Prostate gland (tissue), 2 donors: ENCODE measurements around the gene SMIM7.

Experiments used
- POLR2A ChIP-seq: fragments of 450-650 bp; IDR thresholded peaks from one replicate; pipeline ENCODE4 v1.6.1; 2016; ENCODE audit warnings: antibody characterized with exemption, mild to moderate bottlenecking
- TF ChIP-seq, protein P1 (sequence below), 4 experiments: fragments of 200-600 bp in 2 of 4; fragments of 450-650 bp in 2 of 4; sonication (generic) in 2 of 4; IDR thresholded peaks; 1 replicate in 3 of 4; 2 replicates in 1 of 4; pipeline ENCODE4 v1.5.1; 2016 to 2019; ENCODE audit warnings: antibody characterized with exemption in 4 of 4, mild to moderate bottlenecking in 2 of 4, moderate library complexity in 2 of 4

DNA sequence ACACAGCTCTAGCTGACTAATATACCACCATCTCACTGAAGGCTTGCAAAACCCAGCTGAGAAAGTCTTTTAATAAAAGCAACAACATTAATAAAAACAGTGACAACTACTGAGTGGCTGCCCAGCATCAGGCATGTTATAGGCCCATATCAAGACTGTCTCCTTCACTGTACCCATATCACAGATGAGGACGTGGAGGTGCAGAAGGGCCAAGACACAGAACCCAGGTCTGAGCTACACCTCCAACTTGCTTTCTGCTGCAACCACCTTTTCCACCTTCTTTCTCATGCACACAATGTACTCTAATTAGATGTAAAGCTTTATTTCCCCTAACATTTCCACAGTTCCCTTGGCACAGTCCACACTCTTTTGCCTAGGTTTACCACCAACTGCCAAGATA, 21.3 kb downstream of the SMIM7 start:
- TF ChIP-seq, protein P1, sequence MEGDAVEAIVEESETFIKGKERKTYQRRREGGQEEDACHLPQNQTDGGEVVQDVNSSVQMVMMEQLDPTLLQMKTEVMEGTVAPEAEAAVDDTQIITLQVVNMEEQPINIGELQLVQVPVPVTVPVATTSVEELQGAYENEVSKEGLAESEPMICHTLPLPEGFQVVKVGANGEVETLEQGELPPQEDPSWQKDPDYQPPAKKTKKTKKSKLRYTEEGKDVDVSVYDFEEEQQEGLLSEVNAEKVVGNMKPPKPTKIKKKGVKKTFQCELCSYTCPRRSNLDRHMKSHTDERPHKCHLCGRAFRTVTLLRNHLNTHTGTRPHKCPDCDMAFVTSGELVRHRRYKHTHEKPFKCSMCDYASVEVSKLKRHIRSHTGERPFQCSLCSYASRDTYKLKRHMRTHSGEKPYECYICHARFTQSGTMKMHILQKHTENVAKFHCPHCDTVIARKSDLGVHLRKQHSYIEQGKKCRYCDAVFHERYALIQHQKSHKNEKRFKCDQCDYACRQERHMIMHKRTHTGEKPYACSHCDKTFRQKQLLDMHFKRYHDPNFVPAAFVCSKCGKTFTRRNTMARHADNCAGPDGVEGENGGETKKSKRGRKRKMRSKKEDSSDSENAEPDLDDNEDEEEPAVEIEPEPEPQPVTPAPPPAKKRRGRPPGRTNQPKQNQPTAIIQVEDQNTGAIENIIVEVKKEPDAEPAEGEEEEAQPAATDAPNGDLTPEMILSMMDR (IDR thresholded peaks at IDR 0.05), result no peak
- no peak for TF ChIP-seq POLR2A
